ENCODE measurements around the gene RGS11.
"Not testable (repeated sequence)": the region's sequence is repeated elsewhere in the genome, so short reads cannot be mapped to it uniquely, and the experiment has no call there.

Gene RGS11

GRCh38 chr16:261031-261691, 14.6 kb downstream of the RGS11 start:
- no peak for DNase-seq

DNA sequence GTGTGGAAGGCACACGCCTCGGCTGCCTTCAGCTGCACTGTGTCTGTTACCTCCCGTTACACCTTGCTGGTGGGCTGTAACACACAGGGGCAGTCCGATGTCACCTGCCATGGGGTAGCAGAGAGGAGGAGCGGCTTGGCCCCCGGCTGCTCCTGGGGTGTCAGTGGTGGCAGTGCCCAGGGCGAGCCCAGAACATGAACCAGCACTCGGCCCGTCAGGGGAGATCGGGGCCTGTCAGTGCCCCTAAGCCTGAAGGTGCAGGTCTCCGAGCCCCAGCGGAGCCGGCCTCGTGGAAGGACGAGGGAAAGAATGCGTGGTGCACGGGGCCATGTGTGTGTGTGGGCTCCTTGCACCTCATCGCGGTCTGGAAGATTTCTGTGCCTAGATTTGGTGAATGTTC, 15.4 kb downstream of the RGS11 start:
- no peak for DNase-seq

DNA sequence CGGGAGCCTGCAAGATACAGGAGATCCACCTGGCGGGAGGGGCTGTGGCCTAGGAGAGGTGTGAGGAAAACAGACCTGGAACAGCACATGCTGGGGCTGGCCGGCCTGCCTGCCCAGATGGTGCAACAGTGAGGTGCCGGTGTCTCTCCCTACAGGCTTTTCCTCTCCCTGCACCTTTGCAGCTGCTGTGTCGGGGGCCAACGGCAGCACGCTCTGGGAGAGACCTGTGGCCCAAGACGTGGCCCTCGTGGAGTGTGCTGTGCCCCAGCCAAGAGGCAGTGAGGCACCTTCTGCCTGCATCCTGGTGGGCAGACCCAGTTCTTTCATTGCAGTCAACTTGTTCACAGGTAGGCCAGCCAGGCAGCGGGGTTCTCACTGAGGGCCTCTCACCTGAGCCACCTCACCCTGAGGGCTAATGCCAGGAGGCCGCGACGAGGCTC, 15.9 kb downstream of the RGS11 start:
- DNase-seq, result no peak

DNA sequence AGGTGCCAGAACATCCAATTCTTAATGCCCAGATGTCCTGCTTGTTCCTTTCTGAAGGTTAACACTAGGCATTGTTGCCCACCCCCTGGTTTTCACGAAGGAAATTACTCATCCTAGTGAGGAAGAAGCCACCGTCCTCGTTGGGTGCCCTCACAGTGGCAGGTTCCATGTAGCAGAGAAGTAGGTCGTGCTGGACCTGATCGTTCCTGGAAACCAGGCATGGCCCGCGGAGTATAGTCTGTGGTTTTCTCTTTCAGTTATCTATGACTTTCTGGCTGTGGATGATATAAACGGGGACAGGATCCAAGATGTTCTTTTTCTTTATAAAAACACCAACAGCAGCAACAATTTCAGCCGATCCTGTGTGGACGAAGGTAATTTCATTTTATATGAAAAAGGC, 16.5 kb downstream of the RGS11 start:
- DNase-seq, result no peak

GRCh38 chr16:258091-258490, 17.7 kb downstream of the RGS11 start:
- not testable (repeated sequence) for DNase-seq

DNA sequence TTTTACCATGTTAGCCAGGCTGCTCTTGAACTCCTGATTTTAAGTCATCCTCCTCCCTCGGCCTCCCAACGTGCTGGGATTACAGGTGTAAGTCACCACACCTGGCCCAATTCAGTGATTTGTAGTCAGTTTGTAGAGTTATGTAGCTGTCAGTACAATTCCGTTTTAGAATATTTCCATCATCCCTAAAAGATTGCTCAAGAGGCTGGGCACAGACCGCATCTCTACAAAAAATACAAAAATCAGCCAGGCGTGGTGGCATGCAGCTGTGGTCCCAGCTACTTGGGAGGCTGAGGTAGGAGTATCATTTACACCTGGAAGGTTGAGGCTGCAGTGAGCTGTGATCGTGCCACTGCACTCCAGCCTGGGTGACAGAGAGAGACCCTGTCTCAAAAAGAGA, 20.6 kb downstream of the RGS11 start:
- no peak for DNase-seq

DNA sequence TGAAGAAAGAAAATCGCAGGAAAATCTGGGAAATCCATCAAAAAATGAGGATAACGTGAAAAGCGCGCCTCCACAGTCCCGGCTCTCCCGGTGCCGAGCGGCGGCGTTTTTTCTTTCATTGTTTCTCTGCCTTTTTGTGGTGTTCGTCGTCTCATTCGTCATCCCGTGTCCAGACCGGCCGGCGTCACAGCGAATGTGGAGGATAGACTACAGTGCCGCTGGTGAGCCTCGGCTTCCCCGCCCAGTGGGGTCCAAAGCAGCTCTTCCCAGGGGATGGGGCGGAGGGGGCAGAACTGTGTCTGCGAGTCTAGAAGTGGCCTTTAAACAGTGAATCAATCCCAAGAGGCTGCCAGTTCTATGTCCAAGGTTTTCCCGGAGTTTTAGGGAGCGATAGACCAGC, 21.3 kb downstream of the RGS11 start:
- no peak for DNase-seq

DNA sequence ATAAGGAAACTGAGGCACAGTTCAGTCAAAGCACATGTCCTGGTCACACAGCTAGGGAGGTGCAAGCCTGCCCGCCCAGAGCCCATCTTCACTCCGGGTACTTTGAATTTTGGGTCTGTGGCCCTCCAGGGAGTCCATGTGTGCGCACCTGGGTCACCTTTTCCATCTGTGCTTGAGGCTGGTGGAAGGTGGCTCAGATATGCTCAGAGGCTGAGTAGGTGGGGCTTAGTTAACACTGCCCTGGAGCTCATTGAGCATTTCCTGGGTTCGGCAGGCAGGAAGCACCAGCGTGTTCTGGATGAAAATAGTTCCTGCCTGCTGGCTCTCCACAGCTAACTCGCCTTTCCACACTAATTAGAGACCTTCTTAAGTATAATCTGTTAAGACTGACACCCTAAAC, 21.9 kb downstream of the RGS11 start:
- DNase-seq, result no peak

DNA sequence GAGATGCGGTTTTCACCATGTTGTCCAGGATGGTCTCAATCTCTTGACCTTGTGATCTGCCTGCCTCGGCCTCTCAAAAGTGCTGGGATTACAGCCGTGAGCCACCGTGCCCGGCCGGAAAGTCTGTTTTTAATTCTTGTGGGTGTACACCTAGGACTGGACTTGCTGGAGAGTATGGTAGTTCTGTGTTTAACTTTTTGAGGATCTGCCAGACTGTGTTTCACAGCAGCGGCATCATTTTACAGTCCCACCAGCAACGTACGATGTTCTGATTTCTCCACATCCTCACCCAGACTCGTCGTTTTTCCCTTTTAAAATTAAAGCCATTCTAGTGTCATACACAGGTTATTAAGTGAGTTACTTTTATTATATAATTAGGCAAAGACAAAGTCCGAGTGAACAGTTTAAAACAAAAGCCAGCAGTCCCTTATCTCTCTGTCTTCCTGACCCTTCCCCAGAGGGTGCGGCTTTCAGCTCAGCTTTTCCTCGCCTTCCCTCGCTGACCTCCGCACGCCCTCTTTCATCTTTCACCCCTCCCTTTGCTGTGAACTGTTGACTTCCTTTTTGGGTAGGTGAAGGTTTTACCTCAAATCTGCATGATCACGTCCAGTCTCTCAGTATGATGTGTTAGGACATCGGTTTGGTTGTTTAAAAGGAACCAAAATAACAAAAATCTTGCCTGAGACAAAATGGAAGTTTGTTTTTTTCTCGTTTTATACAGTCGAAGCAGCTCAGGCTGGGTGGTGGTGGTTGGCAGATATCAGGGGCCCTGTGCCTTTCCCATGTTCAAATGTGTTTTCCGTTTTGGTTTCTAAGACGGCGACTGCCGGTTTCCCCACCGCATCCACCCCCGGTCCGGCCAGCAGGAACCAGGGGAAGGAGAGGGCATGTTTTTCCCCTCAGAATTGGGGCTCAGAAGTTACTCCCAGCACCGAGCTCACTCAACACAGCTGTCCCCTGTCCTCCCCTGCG, 23.1 kb downstream of the RGS11 start:
- peak in 1 of 2 donors; percentile 25 for DNase-seq

- DNase-seq, result no peak
These were observed 26.3 kb downstream of the RGS11 start for GRCh38 chr16:249431-249830.

DNA sequence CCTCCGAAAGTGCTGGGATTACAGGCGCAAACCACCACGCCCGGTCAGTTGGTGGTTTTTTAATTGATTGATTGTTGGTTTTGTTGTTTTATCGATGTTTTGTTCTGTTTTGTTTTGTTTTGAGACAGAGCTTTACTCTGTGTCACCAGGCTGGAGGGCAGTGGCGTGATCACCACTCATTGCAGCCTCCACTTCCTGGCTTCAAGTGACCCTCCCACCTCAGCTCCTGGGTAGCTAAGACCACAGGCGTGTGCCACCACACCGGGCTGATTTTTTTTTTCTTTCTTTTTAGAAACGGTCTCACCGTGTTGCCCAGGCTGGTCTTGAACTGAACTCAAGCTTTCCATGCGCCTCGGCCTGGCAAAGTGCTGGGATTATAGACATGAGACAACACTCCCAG, 28.7 kb downstream of the RGS11 start:
- no peak for DNase-seq

- DNase-seq, result no peak
These were observed 30.6 kb downstream of the RGS11 start for GRCh38 chr16:245105-245504.

- no peak for DNase-seq
These were observed 32.4 kb downstream of the RGS11 start for GRCh38 chr16:243348-243747.

DNA sequence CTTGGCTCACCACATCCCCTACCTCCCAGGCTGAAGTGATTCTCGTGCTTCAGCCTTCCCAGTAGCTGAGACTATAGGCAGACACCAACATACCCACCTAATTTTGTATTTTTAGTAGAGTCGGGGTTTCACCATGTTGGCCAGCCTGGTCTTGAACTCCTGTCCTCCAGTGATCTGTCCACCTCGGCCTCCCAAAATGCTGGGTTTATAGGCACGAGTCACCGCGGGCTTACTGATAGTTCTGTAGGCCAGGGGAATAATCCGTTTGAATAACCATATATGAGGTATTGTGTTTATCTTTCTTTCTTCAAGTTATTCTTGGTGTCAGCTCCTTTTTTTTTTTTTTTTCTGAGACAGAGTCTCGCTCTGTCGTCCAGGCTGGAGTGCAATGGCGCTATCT, 33.5 kb downstream of the RGS11 start:
- DNase-seq, result no peak

- DNase-seq, result no peak
These were observed 35.2 kb downstream of the RGS11 start for GRCh38 chr16:240559-240958.

- DNase-seq, result no peak
These were observed 35.8 kb downstream of the RGS11 start for GRCh38 chr16:239948-240277.

DNA sequence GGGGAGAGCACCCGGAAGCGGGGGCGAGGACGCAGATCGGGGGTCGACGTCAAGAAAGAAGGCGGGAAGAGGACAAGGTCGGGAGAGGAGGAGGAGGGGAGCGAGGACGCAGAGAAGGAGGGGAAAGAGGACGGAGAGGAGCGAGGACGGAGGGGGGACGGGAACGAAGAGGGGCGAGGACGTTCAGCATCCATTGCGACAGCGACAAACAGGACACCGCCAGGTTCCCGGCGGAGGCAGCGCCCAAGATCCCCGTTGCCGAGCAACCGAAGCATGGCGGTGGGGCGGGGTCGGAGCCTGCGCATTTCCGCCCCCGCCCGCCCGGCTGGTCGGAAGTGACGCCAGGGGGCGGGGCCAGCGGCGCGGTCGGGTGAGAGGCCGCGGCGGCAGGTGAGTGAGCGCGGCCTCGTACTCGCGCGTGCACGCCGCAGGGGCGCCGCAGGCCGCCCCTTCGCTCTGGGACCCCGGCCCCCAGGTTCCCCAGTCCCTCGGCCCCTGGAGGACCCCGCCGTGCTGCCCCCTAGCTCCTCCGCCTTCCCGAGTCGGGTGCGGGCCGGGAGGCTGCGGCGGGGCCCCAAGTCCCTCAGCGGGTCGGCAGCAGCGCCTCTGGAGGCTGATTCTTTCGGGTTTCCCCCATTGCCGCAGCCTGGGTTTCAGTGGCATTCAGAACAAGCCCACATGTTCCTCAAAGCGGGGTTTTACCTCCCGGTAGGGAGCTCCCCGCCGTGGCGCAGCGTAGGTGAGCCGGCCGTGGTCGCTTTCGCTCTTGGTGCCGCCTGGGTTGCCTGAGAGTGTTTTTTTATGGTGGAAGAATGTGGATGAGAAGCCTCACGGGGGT, 41.1 kb downstream of the RGS11 start, which contains the start of gene FAM234A:
Gene FAM234A (plus strand): TSS at position 354 of the 838 bp plus-strand sequence. CDS start 19,593 bp downstream, outside the sequence.
- peak; percentile 65 to 98 for DNase-seq

DNA sequence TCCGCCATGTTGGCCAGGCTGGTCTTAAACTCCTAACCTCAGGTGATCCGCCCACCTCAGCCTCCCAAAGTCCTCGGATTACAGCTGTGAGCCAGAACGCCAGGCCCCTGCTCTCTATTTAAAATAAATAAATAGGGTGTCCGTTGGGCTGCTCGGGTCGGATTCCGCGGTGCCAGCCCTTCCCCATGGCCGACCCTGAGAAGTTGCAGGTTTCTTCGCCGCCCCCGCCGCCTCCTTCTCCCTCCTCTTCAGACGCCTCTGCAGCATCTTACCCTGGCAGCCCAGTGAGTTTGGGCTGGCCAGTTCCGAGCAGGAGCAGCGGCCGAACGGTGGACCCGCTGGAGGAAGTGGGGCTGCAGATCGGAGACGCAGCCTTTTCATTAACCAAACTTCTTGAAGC, 44.8 kb downstream of the RGS11 start:
- DNase-seq, result no peak

- DNase-seq, result not testable (repeated sequence)
These were observed 45.4 kb downstream of the RGS11 start for GRCh38 chr16:230351-230750.

DNA sequence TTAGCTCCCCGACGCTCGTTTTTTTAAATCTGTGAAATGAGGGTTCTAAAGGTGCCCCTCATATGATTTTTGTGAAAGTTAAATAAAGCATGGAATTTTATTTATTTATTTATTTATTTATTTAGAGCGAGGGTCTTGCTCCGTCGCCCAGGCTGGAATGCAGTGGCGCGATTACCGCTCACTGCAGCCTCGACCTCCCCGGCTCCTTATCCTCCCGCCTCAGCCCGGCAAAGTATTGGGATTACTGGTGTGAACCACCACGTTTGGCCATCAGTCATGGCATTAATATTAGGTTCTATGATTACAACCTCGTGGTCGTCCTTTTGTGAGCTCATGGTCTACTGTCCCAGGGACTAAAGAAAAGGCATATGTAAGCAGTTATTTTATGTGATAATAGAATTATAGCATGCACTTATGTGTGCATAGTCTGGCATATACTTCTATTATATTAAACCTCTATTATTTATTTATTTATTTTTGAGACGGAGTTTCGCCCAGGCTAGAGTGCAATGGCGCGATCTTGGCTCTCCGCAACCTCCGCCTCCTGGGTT, 45.9 kb downstream of the RGS11 start:
- no peak for DNase-seq

- DNase-seq, result peak; percentile 71 to 75
These were observed 46.7 kb downstream of the RGS11 start, which contains the start of gene LUC7L for GRCh38 chr16:228852-229730. Gene LUC7L, minus strand, starts transcription at chr16:229449. Its CDS starts 110 bp downstream, at chr16:229339.
